Testis (tissue), 2 donors: ENCODE data around the gene TRPM3.

ENCODE experiments used
- CTCF ChIP-seq, 3 experiments: fragments of 450-650 bp in 2 of 3; fragments of 200-600 bp in 1 of 3; sonication (generic) in 1 of 3; IDR thresholded peaks; one replicate each; pipeline ENCODE4 v1.5.1; 2016 to 2019; ENCODE audit warnings: antibody characterized with exemption in 3 of 3, mild to moderate bottlenecking in 2 of 3, moderate library complexity in 1 of 3
- POLR2A ChIP-seq: fragments of 450-650 bp; IDR thresholded peaks from one replicate; pipeline ENCODE4 v1.6.1; 2017; ENCODE audit warnings: antibody characterized with exemption, mild to moderate bottlenecking, moderate library complexity

DNA sequence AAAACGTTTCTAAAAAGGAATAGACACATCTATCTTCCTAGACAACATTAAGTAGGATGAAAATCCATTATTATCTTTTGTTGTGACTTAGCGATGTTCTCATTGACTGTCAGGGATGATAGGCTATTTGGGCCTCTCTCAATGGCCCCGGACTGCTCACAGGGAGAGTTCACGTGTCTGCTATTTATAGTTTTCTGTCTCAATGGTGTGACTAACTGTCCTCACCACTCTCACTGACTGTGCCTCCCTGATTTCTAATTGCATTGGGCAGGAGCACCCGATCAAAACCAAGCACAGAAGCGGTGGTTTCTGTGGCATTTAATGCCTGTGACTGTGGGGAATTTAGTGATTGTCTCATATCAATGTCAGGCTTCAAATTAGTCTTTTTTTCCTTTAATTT lies 420.3 kb downstream of the TRPM3 start:
- TF ChIP-seq POLR2A = no peak
- no peak for TF ChIP-seq CTCF (IDR thresholded peaks at IDR 0.05)
